Erythroblast (primary cell): Measurements from ENCODE around the gene AFAP1L1.

Experiments
- GATA1 ChIP-seq: IDR thresholded peaks from 2 replicates; pipeline ENCODE4 v1.6.1; 2011; ENCODE audit warnings: low read depth, mild to moderate bottlenecking, control low read depth, low read length, moderate library complexity
- POLR2A ChIP-seq: IDR thresholded peaks from 2 replicates; pipeline ENCODE4 v1.6.1; 2011; ENCODE audit warnings: mild to moderate bottlenecking, low read length

GRCh38 chr5:149267241-149267973, 4.3 kb upstream of the AFAP1L1 start:
- TF ChIP-seq POLR2A (no peak), GATA1 (no peak)
